Epithelial cell of esophagus (primary cell): Measurements from ENCODE around the gene THBS1.

Source experiments
- DNase-seq: peaks from one replicate; pipeline ENCODE4 v3.0.0; 2010; ENCODE audit warnings: low read depth
- H3K4me3 ChIP-seq: 2 replicates; pipeline ENCODE4 v1.5.1; 2011; ENCODE audit warnings: mild to moderate bottlenecking, low read length, control low read depth
- CTCF ChIP-seq: IDR thresholded peaks from 2 replicates; pipeline ENCODE4 v1.5.1; 2011; ENCODE audit warnings: low read depth, mild to moderate bottlenecking, low read length, control low read depth, inconsistent platforms; ENCODE audit not compliant: insufficient read depth; ENCODE audit errors: missing control alignments

Gene THBS1

GRCh38 chr15:39629906-39630305, 49.0 kb downstream of the THBS1 start:
- no peak for TF ChIP-seq CTCF
- DNase-seq, result peak; percentile 95
- no peak overlapping the region for H3K4me3 ChIP-seq

GRCh38 chr15:39631357-39631756, 50.5 kb downstream of the THBS1 start:
- H3K4me3 ChIP-seq, result no peak overlapping the region
- DNase-seq, result peak; percentile 86
- TF ChIP-seq CTCF, result peak; percentile 35

GRCh38 chr15:39638041-39638440, 57.2 kb downstream of the THBS1 start:
- DNase-seq, result no peak
- no peak overlapping the region for H3K4me3 ChIP-seq
- no peak for TF ChIP-seq CTCF

- TF ChIP-seq CTCF, result no peak
- no peak overlapping the region for H3K4me3 ChIP-seq
- DNase-seq, result no peak
These were observed 58.2 kb downstream of the THBS1 start for GRCh38 chr15:39639037-39639436.

GRCh38 chr15:39640665-39641064, 59.8 kb downstream of the THBS1 start:
- H3K4me3 ChIP-seq, result no peak overlapping the region
- no peak for TF ChIP-seq CTCF

GRCh38 chr15:39641191-39641889, 60.5 kb downstream of the THBS1 start:
- no peak for TF ChIP-seq CTCF
- no peak overlapping the region for H3K4me3 ChIP-seq
- DNase-seq, result peak; percentile 84

More at GRCh38 chr15:39640665-39641064, 59.8 kb downstream of the THBS1 start:
- no peak for DNase-seq
